IMR-90 (cell line): Measurements from ENCODE around the gene CYYR1. TPM values are rescaled to one million over a fixed set of nuclear protein-coding genes. Genes with fewer than 3 reads are reported as not detected.

Source experiments
- ATAC-seq: fragments of 200-7000 bp; cut with Tn5 transposase; 2 replicates; pipeline ENCODE4 v1.9.1; 2020; ENCODE audit warnings: low read depth, mild to moderate bottlenecking, moderate library complexity
- BruUV-seq: library from RNA; stranded (reverse); fragments of 400-500 nt; replicated peaks from 2 replicates; lab custom pipeline; 2021; lab: Mats Ljungman, UMichigan
- CTCF ChIA-PET: fragments of 300-600 bp; formaldehyde crosslinking; extraction: SDS; loops from one replicate; lab custom pipeline; 2021; ENCODE audit warnings: antibody characterized with exemption; lab: Yijun Ruan, JAX
- POLR2A ChIA-PET: fragments of 300-600 bp; sonication (Branson Sonifier 250); formaldehyde crosslinking; loops from one replicate; lab custom pipeline; 2022; ENCODE audit warnings: antibody characterized with exemption; ENCODE audit not compliant: unreplicated experiment; lab: Charles Lee
- DNase-seq: peaks from one replicate; pipeline ENCODE4 v3.0.0; 2013
- H2AFZ ChIP-seq: replicated peaks from 2 replicates; pipeline ENCODE3; 2013; ENCODE audit warnings: low read length, mild to moderate bottlenecking; ENCODE audit not compliant: poor library complexity
- H2AK5ac ChIP-seq: 2 replicates; pipeline ENCODE4 v1.6.1; 2013; ENCODE audit warnings: low read depth, low read length, inconsistent platforms
- H2AK9ac ChIP-seq: replicated peaks from 2 replicates; pipeline ENCODE3; 2013; ENCODE audit warnings: mild to moderate bottlenecking, low read depth, low read length, moderate library complexity; ENCODE audit not compliant: poor library complexity
- H2BK120ac ChIP-seq: 2 replicates; pipeline ENCODE4 v1.6.1; 2013; ENCODE audit warnings: low read depth, low read length, inconsistent platforms
- H2BK15ac ChIP-seq: 3 replicates; pipeline ENCODE4 v1.6.1; 2013; ENCODE audit warnings: low read depth, low read length, inconsistent platforms
- H2BK20ac ChIP-seq: 2 replicates; pipeline ENCODE4 v1.6.1; 2013; ENCODE audit warnings: low read depth, mild to moderate bottlenecking, inconsistent platforms, low read length, moderate library complexity
- H2BK5ac ChIP-seq: 2 replicates; pipeline ENCODE4 v1.6.1; 2013; ENCODE audit warnings: mild to moderate bottlenecking, low read depth, low read length, inconsistent platforms; ENCODE audit not compliant: poor library complexity, severe bottlenecking
- H3K14ac ChIP-seq: replicated peaks from 2 replicates; pipeline ENCODE4 v1.6.1; 2013; ENCODE audit warnings: low read depth, low read length, inconsistent platforms
- H3K18ac ChIP-seq: 2 replicates; pipeline ENCODE4 v1.6.1; 2013; ENCODE audit warnings: low read depth, low read length, control low read depth
- H3K23ac ChIP-seq: 2 replicates; pipeline ENCODE4 v1.6.1; 2013; ENCODE audit warnings: low read depth, low read length, inconsistent platforms
- H3K27ac ChIP-seq: 2 replicates; pipeline ENCODE4 v1.5.1; 2013; ENCODE audit warnings: mild to moderate bottlenecking, control low read depth, low read length; ENCODE audit not compliant: insufficient read depth
- H3K27me3 ChIP-seq: 2 replicates; pipeline ENCODE4 v1.6.1; 2013; ENCODE audit warnings: low read length; ENCODE audit not compliant: control insufficient read depth, insufficient read depth
- H3K36me3 ChIP-seq: 2 replicates; pipeline ENCODE4 v1.6.1; 2013; ENCODE audit warnings: low read length, mixed read lengths; ENCODE audit not compliant: control insufficient read depth, insufficient read depth
- H3K4ac ChIP-seq: 2 replicates; pipeline ENCODE4 v1.6.1; 2013; ENCODE audit warnings: low read depth, low read length, inconsistent platforms
- H3K4me1 ChIP-seq: 2 replicates; pipeline ENCODE4 v1.6.1; 2013; ENCODE audit warnings: low read length, mixed read lengths; ENCODE audit not compliant: control insufficient read depth, insufficient read depth
- H3K4me2 ChIP-seq: 2 replicates; pipeline ENCODE4 v1.6.1; 2013; ENCODE audit warnings: low read depth, mild to moderate bottlenecking, control low read depth, low read length, moderate library complexity
- H3K4me3 ChIP-seq: 2 replicates; pipeline ENCODE4 v1.5.1; 2013; ENCODE audit warnings: low read depth, mild to moderate bottlenecking, control low read depth, low read length, moderate library complexity; ENCODE audit not compliant: insufficient read depth
- H3K56ac ChIP-seq: 2 replicates; pipeline ENCODE4 v1.6.1; 2013; ENCODE audit warnings: low read length, inconsistent platforms; ENCODE audit not compliant: insufficient read depth; ENCODE audit errors: extremely low read depth
- H3K79me1 ChIP-seq, 2 experiments: 2 replicates each; pipeline ENCODE4 v1.6.1; 2013; ENCODE audit warnings: low read length in 2 of 2, inconsistent platforms in 1 of 2, low read depth in 1 of 2
- H3K9ac ChIP-seq: 2 replicates; pipeline ENCODE4 v1.6.1; 2013; ENCODE audit warnings: low read depth, low read length, control low read depth
- H3K9me1 ChIP-seq: 2 replicates; pipeline ENCODE4 v1.6.1; 2013; ENCODE audit warnings: low read length, inconsistent platforms; ENCODE audit not compliant: insufficient read depth
- H3K9me3 ChIP-seq: 2 replicates; pipeline ENCODE4 v1.6.1; 2013; ENCODE audit warnings: low read length; ENCODE audit not compliant: control insufficient read depth, insufficient read depth
- H4K20me1 ChIP-seq: 2 replicates; pipeline ENCODE4 v1.6.1; 2013; ENCODE audit warnings: low read length, inconsistent platforms; ENCODE audit not compliant: insufficient read depth
- H4K5ac ChIP-seq: 2 replicates; pipeline ENCODE4 v1.6.1; 2013; ENCODE audit warnings: mild to moderate bottlenecking, low read depth, low read length, control low read depth
- H4K8ac ChIP-seq, 2 experiments: 2 replicates each; pipeline ENCODE4 v1.6.1; 2013; ENCODE audit warnings: low read depth in 2 of 2, low read length in 2 of 2, control low read depth in 1 of 2, inconsistent platforms in 1 of 2
- H4K91ac ChIP-seq: 2 replicates; pipeline ENCODE4 v1.6.1; 2013; ENCODE audit warnings: low read depth, low read length, inconsistent platforms; ENCODE audit not compliant: insufficient read depth
- CHD1 ChIP-seq: IDR thresholded peaks from 2 replicates; pipeline ENCODE4 v1.6.1; 2012; ENCODE audit warnings: low read depth, low read length, improper control_type of control experiment
- NFE2L2 ChIP-seq: fragments of 150-350 bp; IDR thresholded peaks from 2 replicates; pipeline ENCODE4 v1.6.1; 2016; ENCODE audit warnings: low read depth, mild to moderate bottlenecking, low read length
- WGBS, 2 experiments: methylation state at CpG; one replicate each; pipeline versions ENCODE4 v1.1.5 to v1.1.7; 2013; ENCODE audit warnings: missing lambda C conversion rate in 2 of 2; ENCODE audit not compliant: insufficient read length in 1 of 2; ENCODE audit errors: extremely low coverage in 2 of 2; 5-methylcytosine and 5-hydroxymethylcytosine counted together
- dilution Hi-C: fragments of 300-500 bp; cut with HindIII; formaldehyde crosslinking; loops from one replicate; pipeline ENCODE4 v1.14.3; 2018; ENCODE audit warnings: low sequenced_read_pairs; ENCODE audit not compliant: unreplicated experiment
- in situ Hi-C: fragments of 300-500 bp; cut with MboI; formaldehyde crosslinking; loops from 3 replicates; pipeline ENCODE4 v1.14.3; 2019; ENCODE audit warnings: low sequenced_read_pairs, inconsistent platforms, mixed read lengths
- intact Hi-C: fragments of 100-400 bp; cut with micrococcal nuclease; formaldehyde crosslinking; loops from 2 replicates; pipeline ENCODE4 v1.10.0; 2022
- polyA plus RNA-seq, 3 experiments: library from polyadenylated mRNA; depleted of rRNA; stranded (reverse); fragments of >200 nt; gene quantifications; 2 replicates each; pipeline ENCODE4 v1.2.3, GENCODE V29; 2012; ENCODE audit warnings: low replicate concordance in 1 of 3
- total RNA-seq: library from RNA; depleted of rRNA; stranded (reverse); fragments of >200 nt; gene quantifications from 2 replicates; pipeline ENCODE4 v1.2.3, GENCODE V29; 2012

Gene CYYR1
- total and polyA plus RNA-seq, 2 of the 4 experiments (the other 2 are of a cell fraction): not detected

DNA sequence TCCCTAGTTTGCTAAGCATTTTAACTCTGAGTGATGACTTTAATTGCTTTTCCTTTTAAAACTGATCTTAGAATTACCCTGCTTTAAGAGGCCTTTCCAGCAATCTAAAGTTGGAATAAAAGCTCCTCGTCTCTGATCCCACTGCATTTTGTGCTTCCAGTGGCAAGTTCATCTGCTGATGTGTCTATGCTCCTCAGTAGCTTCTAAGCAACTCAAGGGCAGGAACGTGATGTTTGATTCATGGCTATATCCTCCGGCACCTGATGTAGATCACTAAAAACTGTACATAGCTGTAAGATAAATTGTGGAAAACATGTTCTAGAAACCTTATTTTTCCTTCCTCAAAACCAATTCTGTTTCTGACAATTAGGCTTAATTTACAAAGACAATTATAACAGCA is 12.5 kb downstream of the CYYR1 start:
- Histone ChIP-seq H4K8ac (no peak overlapping the region), H3K9ac (no peak overlapping the region), H2AK5ac (no peak overlapping the region), H3K27me3 (no peaks in the 10 kb centered on the region), H3K4ac (no peak overlapping the region), H2BK120ac (no peak overlapping the region), H2BK20ac (no peak overlapping the region), H3K56ac (no peak overlapping the region), H3K27ac (no peak overlapping the region), H3K18ac (no peak overlapping the region), H2AK9ac (no peak overlapping the region), H3K36me3 (no peaks in the 10 kb centered on the region), H3K4me1 (no peaks in the 10 kb centered on the region), H3K14ac (no peak overlapping the region), H3K9me1 (no peaks in the 10 kb centered on the region), H4K20me1 (no peaks in the 10 kb centered on the region), H3K4me2 (no peak overlapping the region), H4K5ac (no peak overlapping the region), H3K23ac (no peak overlapping the region), H2BK5ac (no peak overlapping the region), H2BK15ac (no peak overlapping the region), H3K9me3 (no peaks in the 10 kb centered on the region), H4K91ac (no peak overlapping the region), H3K79me1 (no peaks in the 10 kb centered on the region), H2AFZ (no peak overlapping the region), H3K4me3 (no peak overlapping the region)
- POLR2A ChIA-PET: no interaction called here
- no TSS peak for BruUV-seq
- dilution Hi-C loops (no loop called here), in situ Hi-C loops (no loop called here), intact Hi-C loops (no loop called here)
- TF ChIP-seq NFE2L2: no peak
- no peak for TF ChIP-seq CHD1
- DNase-seq (no peak), ATAC-seq (no peak)
- CTCF ChIA-PET: interaction anchor here (0.7 kb wide), 1 partner anchor 711 kb away, joined by 3 read pairs; no protein-coding TSS in a partner anchor
- no CpG with 5 or more reads among the region's 3 CpGs for WGBS, 2 experiments
